Fibroblast of lung (primary cell): ENCODE data around the gene LYAR.

Experiments
- EZH2 ChIP-seq: IDR thresholded peaks from 2 replicates; pipeline ENCODE4 v1.5.1; 2012; ENCODE audit warnings: low read length, control low read depth, mild to moderate bottlenecking; ENCODE audit errors: missing control alignments
- TF ChIP-seq, protein P1 (sequence below), 2 donors: IDR thresholded peaks in 1 of 2; conservative IDR thresholded peaks in 1 of 2; 1 replicate in 1 of 2; 2 replicates in 1 of 2; pipeline ENCODE4 v1.5.1; 2011 to 2012; ENCODE audit warnings: low read length in 2 of 2, control low read depth in 1 of 2, inconsistent platforms in 1 of 2, low read depth in 1 of 2, mild to moderate bottlenecking in 1 of 2

DNA sequence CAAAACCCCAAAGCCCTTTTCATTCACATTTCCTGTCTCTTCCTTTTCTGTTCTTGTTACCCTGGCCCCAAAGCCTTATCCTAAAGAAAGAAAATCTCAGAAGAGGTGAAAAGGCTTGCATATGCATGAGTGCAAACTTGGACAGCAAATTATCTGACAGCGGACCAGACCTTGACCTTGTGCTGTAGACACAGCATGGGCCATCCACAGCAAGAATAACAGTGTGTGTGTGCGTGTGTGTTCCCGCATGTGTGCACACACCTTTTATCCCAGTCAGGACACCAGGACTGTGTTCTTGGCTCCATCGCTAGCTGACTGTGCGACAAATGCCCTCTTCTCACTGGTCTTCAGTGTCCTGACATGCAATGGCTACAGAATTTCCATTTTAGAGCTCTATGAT lies 35.4 kb upstream of the LYAR start:
- TF ChIP-seq, protein P1, sequence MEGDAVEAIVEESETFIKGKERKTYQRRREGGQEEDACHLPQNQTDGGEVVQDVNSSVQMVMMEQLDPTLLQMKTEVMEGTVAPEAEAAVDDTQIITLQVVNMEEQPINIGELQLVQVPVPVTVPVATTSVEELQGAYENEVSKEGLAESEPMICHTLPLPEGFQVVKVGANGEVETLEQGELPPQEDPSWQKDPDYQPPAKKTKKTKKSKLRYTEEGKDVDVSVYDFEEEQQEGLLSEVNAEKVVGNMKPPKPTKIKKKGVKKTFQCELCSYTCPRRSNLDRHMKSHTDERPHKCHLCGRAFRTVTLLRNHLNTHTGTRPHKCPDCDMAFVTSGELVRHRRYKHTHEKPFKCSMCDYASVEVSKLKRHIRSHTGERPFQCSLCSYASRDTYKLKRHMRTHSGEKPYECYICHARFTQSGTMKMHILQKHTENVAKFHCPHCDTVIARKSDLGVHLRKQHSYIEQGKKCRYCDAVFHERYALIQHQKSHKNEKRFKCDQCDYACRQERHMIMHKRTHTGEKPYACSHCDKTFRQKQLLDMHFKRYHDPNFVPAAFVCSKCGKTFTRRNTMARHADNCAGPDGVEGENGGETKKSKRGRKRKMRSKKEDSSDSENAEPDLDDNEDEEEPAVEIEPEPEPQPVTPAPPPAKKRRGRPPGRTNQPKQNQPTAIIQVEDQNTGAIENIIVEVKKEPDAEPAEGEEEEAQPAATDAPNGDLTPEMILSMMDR (conservative IDR thresholded peaks at IDR 0.05 in 1 of 2, IDR thresholded peaks at IDR 0.05 in 1 of 2; ENCODE audit: low read depth in 1 of 2, low read length in 2 of 2), result no peak
- no peak for TF ChIP-seq EZH2
